Melanocyte of skin (primary cell): ENCODE results near the gene IL33. TPM values are rescaled to one million over a fixed set of nuclear protein-coding genes. Genes with fewer than 3 reads are reported as not detected.

Experiments
- total RNA-seq, 2 donors: library from RNA; depleted of rRNA; stranded (reverse); fragments of >200 nt; gene quantifications; 2 replicates each; pipeline ENCODE4 v1.2.3, GENCODE V29; 2012

IL33 gene
- under 1 TPM; 0.33 to 0.69 TPM for total RNA-seq

GRCh38 chr9:6215562-6215961 lies at the start of gene IL33:
IL33 (plus strand) TSS chr9:6215807; CDS start chr9:6241695, 25,888 bp downstream.

Other genes with a start within 250 kb of the IL33 start
- gene RANBP6, start 200.2 kb upstream of the IL33 start, total RNA-seq, result 10 to 100 TPM; 19.6 to 26.0 TPM
- gene TPD52L3, start 112.6 kb downstream of the IL33 start, total RNA-seq, result not detected
- 100 to 1,000 TPM in 1 of 2 donors, 10 to 100 TPM in 1; 63.0 to 108 TPM for gene UHRF2, start 197.4 kb downstream of the IL33 start, total RNA-seq